Ishikawa (cell line): ENCODE measurements around the gene ADD1.

Experiments used
- CEBPB ChIP-seq: IDR thresholded peaks from 2 replicates; pipeline ENCODE4 v1.6.1; 2012
- FOXM1 ChIP-seq: IDR thresholded peaks from 2 replicates; pipeline ENCODE4 v1.6.1; 2012; ENCODE audit warnings: low read depth, borderline replicate concordance
- NFIC ChIP-seq: IDR thresholded peaks from 2 replicates; pipeline ENCODE4 v1.6.1; 2012
- RAD21 ChIP-seq: IDR thresholded peaks from 2 replicates; pipeline ENCODE4 v1.6.1; 2012; ENCODE audit warnings: low read depth
- YY1 ChIP-seq: IDR thresholded peaks from 2 replicates; pipeline ENCODE4 v1.6.1; 2012; ENCODE audit warnings: low read depth

DNA sequence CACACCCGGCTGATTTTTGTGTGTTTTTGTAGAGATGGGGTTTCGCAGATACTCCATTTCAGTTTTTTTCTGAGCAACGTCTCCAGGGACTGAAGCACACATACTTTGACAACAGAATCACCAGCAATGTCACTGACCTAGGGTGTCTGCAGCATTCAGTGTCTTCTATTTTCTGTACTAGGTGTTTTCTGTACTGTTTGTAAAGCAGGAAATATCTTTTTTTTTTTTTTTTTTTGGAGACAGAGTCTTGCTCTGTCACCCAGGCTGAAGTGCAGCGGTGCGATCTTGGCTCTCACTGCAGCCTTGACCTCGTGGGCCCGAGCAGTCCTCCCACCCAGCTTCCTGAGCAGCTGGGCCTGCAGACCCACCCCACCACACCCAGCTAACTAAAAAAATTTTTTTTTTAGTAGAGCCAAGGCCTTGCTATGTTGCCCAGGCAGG is 8.9 kb downstream of the ADD1 start:
- TF ChIP-seq YY1: no peak
- no peak for TF ChIP-seq CEBPB
- TF ChIP-seq RAD21: no peak
- TF ChIP-seq FOXM1: no peak
- no peak for TF ChIP-seq NFIC
